GM13977 (cell line): ENCODE results near the gene POLE4.

Experiments
- DNase-seq: peaks from one replicate; pipeline ENCODE4 v3.0.0; 2012; ENCODE audit warnings: low spot score
- CTCF ChIP-seq: IDR thresholded peaks from 2 replicates; pipeline ENCODE4 v1.5.1; 2012; ENCODE audit warnings: mild to moderate bottlenecking, control low read depth; ENCODE audit not compliant: insufficient read depth; ENCODE audit errors: extremely low read depth, missing control alignments
- in situ Hi-C: fragments of 300-500 bp; cut with MboI; formaldehyde crosslinking; loops from one replicate; pipeline ENCODE4 v1.12.0; 2022; ENCODE audit warnings: low sequenced_read_pairs, low pct_unique_long_range_greater_than_20kb, mixed read lengths, inconsistent platforms; ENCODE audit not compliant: unreplicated experiment

The POLE4 gene

DNA sequence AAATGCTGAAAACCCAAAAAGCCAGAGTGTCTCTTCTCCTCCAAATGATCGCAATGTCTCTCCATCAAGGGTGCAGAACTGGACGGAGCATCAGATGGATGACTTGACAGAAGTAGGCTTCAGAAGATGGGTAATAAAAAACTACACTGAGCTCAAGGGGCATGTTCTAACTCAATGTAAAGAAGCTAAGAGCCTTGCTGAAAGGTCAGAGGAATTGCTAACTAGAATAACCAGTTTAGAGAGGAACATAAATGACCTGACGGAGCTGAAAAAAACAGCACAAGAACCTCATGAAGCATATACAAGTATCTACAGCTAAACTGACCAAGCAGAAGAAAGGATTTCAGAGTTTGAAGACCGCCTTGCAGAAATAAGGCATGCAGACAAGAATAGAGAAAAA lies 9.7 kb upstream of the POLE4 start:
- no peak for TF ChIP-seq CTCF
- DNase-seq = no peak
- in situ Hi-C loops = no loop called here

DNA sequence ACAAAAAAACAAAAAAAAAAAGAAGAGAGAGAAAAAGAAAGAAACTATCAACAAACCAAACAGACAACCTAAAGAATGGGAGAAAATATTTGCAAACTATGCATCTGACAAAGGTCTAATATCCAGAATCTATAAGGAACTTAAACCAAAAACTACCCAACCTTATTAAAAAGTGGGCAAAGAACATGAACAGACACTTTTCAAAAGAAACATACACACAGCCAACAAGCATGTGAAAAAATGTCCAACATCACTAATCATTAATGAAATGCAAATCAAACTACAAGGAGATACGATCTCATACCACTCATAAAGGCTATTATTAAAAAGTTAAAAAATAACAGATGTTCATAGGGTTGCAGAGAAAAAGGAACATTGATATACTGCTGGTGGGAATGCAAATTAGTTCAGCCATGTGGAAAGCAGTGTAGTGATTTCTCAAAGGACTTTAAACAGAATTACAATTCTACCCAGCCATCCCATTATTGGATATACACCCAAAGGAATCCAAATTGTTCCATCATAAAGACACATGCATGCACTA lies 7.2 kb upstream of the POLE4 start:
- no peak for DNase-seq
- no peak for TF ChIP-seq CTCF
- in situ Hi-C loops = no loop called here

- DNase-seq = no peak
- in situ Hi-C loops = no loop called here
- TF ChIP-seq CTCF = no peak
Measured at GRCh38 chr2:74952575-74952974, 5.9 kb upstream of the POLE4 start.

- no peak for DNase-seq
- no peak for TF ChIP-seq CTCF
- in situ Hi-C loops = no loop called here
Measured at GRCh38 chr2:74953796-74954499, 4.5 kb upstream of the POLE4 start.

DNA sequence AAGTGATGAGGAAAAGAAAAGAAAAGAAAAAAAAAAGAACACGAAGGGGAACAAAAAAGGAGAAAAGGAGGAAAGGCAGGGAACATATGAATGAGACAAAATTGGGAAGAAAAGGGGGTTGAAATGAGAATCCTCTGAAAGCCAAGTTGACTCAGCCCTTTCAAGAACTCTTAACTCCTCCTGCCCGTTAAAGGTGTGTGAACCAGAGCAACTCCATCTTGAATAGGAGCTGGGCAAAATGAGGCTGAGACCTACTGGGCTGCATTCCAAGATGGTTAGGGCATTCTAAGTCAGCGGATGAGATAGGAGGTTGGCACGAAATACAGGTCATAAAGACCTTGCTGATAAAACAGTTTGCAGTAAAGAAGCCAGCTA lies 4.0 kb upstream of the POLE4 start:
- TF ChIP-seq CTCF = no peak
- in situ Hi-C loops = no loop called here
- no peak for DNase-seq

- in situ Hi-C loops = no loop called here
Measured at GRCh38 chr2:74957886-74958273, 563 bp upstream of the POLE4 start.

More at GRCh38 chr2:74957886-74958273, 563 bp upstream of the POLE4 start:
- DNase-seq = no peak
- TF ChIP-seq CTCF = no peak
